ENCODE data around the gene ZKSCAN5. TPM values are rescaled to one million over a fixed set of nuclear protein-coding genes. Genes with fewer than 3 reads are reported as not detected.
A peak's percentile ranks its signal among the peaks of the same experiment; 100 is the strongest.

ZKSCAN5 gene
- polyA plus RNA-seq, 3 donors = 1.6 to 2.9 (median 2.2) TPM

DNA sequence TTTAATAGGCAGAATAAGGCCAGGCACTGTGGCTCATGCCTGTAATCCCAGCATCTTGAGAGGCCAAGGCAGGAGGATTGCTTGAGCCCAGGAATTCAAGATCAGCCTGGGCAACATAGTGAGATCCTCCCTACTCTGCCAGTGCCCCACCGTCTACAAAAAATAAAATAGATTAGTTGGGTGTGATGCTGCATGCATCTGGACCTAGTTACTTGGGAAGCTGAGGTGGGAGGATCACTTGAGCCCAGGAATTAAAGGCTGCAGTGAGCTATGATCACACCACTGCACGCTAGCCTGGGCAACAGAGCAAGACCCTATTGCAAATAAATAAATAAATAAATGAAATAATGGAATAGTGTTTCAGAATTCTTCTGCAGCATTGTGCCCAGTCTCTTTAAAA lies 31.2 kb downstream of the ZKSCAN5 start:
- H3K9ac ChIP-seq (ENCODE audit: insufficient read depth, low read length, poor library complexity, severe bottlenecking) = no peak overlapping the region
- H3K27ac ChIP-seq (ENCODE audit: low read depth in 1 of 2, low read length in 2 of 2) = no peak overlapping the region
- Mint-ChIP-seq H3K27me3 (ENCODE audit: low read depth in 3 of 3) (peaks cover 0 to 7% (median 1%) of the 10 kb centered on the region in 3 donors), H3K4me1 (no peaks in the 10 kb centered on the region), H3K27ac (peak overlapping the region in 1 of 7 donors; percentile 54), H3K4me3 (no peak overlapping the region), H3K36me3 (peaks cover 19 to 22% of the 10 kb centered on the region in 2 donors), H3K9me3 (peaks cover 37 to 85% (median 73%) of the 10 kb centered on the region in 7 donors)
- H3K4me1 ChIP-seq (ENCODE audit: control insufficient read depth in 1 of 2, insufficient read depth in 2 of 2, low read length in 2 of 2) = no peaks in the 10 kb centered on the region
- peaks cover 49 to 70% of the 10 kb centered on the region in 2 donors for H3K9me3 ChIP-seq (replicated peaks in 1 of 2; ENCODE audit: control insufficient read depth in 1 of 2, insufficient read depth in 1 of 2, low read length in 2 of 2)
- no peak overlapping the region for H2AFZ ChIP-seq (ENCODE audit: insufficient read depth, low read depth, low read length, poor library complexity, severe bottlenecking)
- no peak overlapping the region for H3K4me3 ChIP-seq (replicated peaks in 1 of 3; ENCODE audit: low read depth in 2 of 3, low read length in 3 of 3)
- TF ChIP-seq, protein P1, sequence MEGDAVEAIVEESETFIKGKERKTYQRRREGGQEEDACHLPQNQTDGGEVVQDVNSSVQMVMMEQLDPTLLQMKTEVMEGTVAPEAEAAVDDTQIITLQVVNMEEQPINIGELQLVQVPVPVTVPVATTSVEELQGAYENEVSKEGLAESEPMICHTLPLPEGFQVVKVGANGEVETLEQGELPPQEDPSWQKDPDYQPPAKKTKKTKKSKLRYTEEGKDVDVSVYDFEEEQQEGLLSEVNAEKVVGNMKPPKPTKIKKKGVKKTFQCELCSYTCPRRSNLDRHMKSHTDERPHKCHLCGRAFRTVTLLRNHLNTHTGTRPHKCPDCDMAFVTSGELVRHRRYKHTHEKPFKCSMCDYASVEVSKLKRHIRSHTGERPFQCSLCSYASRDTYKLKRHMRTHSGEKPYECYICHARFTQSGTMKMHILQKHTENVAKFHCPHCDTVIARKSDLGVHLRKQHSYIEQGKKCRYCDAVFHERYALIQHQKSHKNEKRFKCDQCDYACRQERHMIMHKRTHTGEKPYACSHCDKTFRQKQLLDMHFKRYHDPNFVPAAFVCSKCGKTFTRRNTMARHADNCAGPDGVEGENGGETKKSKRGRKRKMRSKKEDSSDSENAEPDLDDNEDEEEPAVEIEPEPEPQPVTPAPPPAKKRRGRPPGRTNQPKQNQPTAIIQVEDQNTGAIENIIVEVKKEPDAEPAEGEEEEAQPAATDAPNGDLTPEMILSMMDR (IDR thresholded peaks at IDR 0.05) = no peak
- peaks cover 7 to 24% of the 10 kb centered on the region in 2 donors for H3K36me3 ChIP-seq (replicated peaks in 1 of 2; ENCODE audit: control insufficient read depth in 1 of 2, insufficient read depth in 2 of 2, low read length in 2 of 2)
- WGBS (ENCODE audit: insufficient coverage) = no CpG with 5 or more reads among the region's 2 CpGs
- intact Hi-C loops (cut with micrococcal nuclease) = no loop called here
- H3K27me3 ChIP-seq (ENCODE audit: control insufficient read depth in 2 of 2, insufficient read depth in 2 of 2, low read length in 2 of 2) = no peaks in the 10 kb centered on the region
- H4K20me1 ChIP-seq (ENCODE audit: insufficient read depth, low read length) = no peaks in the 10 kb centered on the region
- no peaks in the 10 kb centered on the region for H3K79me2 ChIP-seq (ENCODE audit: insufficient read depth, low read length)
- H3K4me2 ChIP-seq (replicated peaks; ENCODE audit: extremely low read depth, low read length, poor library complexity, severe bottlenecking) = no peak overlapping the region
- no peak for DNase-seq

DNA sequence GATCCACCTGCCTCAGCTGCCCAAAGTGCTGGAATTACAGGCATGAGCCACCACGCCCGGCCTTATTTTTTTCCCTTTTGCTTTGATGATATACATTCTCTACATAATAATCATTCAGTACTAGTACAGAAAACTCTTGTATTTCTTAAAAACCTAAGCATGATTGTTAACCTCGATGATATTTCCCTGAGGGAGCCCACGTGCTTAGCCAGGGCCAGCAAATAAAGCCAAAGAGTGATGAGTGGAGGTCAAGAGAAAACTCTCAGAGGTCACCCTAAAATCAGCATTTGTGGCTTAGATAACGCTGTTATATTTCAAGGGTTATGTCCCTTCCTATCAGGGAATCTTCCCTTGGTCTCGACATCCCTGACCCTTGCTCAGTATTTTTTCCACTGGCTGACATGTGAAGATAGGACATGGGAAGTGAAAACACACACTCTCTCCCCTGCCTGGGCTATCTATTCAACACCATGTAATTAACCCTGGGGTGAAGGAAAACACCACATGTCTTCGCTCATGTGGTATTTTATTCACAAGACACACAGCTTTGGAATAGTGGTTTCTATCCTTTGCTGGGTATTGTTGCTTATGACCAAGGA lies 34.9 kb downstream of the ZKSCAN5 start:
- no peak overlapping the region for H3K27ac ChIP-seq (ENCODE audit: low read depth in 1 of 2, low read length in 2 of 2)
- no peaks in the 10 kb centered on the region for H3K36me3 Mint-ChIP-seq
- H3K27me3 ChIP-seq (ENCODE audit: control insufficient read depth in 2 of 2, insufficient read depth in 2 of 2, low read length in 2 of 2) = no peaks in the 10 kb centered on the region
- WGBS (ENCODE audit: insufficient coverage) = 43% methylated on average over 1 of the region's 7 CpGs
- H3K4me1 ChIP-seq (ENCODE audit: control insufficient read depth in 1 of 2, insufficient read depth in 2 of 2, low read length in 2 of 2) = no peaks in the 10 kb centered on the region
- TF ChIP-seq, protein P1 (IDR thresholded peaks at IDR 0.05) = no peak
- no peak overlapping the region for H3K9ac ChIP-seq (ENCODE audit: insufficient read depth, low read length, poor library complexity, severe bottlenecking)
- H3K36me3 ChIP-seq (replicated peaks in 1 of 2; ENCODE audit: control insufficient read depth in 1 of 2, insufficient read depth in 2 of 2, low read length in 2 of 2) = no peaks in the 10 kb centered on the region
- H3K9me3 ChIP-seq (replicated peaks in 1 of 2; ENCODE audit: control insufficient read depth in 1 of 2, insufficient read depth in 1 of 2, low read length in 2 of 2) = peaks cover 47 to 77% of the 10 kb centered on the region in 2 donors
- intact Hi-C loops (cut with micrococcal nuclease) = no loop called here
- no peak overlapping the region for H2AFZ ChIP-seq (ENCODE audit: insufficient read depth, low read depth, low read length, poor library complexity, severe bottlenecking)
- H3K4me1 Mint-ChIP-seq = no peaks in the 10 kb centered on the region
- no peaks in the 10 kb centered on the region for H4K20me1 ChIP-seq (ENCODE audit: insufficient read depth, low read length)
- no peaks in the 10 kb centered on the region for H3K79me2 ChIP-seq (ENCODE audit: insufficient read depth, low read length)
- H3K4me3 Mint-ChIP-seq = no peak overlapping the region
- H3K4me3 ChIP-seq (replicated peaks in 1 of 3; ENCODE audit: low read depth in 2 of 3, low read length in 3 of 3) = no peak overlapping the region
- peaks cover 0 to 7% (median 2%) of the 10 kb centered on the region in 3 donors for H3K27me3 Mint-ChIP-seq (ENCODE audit: low read depth in 3 of 3)
- DNase-seq = no peak
- no peak overlapping the region for H3K4me2 ChIP-seq (replicated peaks; ENCODE audit: extremely low read depth, low read length, poor library complexity, severe bottlenecking)
- H3K9me3 Mint-ChIP-seq = peaks cover 36 to 85% (median 70%) of the 10 kb centered on the region in 7 donors
- no peak overlapping the region for H3K27ac Mint-ChIP-seq

Data from CD14-positive monocyte (primary cell).